BJ (cell line): ENCODE results near the gene KIF16B. TPM values are rescaled to one million over a fixed set of nuclear protein-coding genes. Genes with fewer than 3 reads are reported as not detected.

Experiments used
- CTCF ChIA-PET: fragments of 350-600 bp; formaldehyde crosslinking; extraction: SDS; loops from one replicate; lab custom pipeline; 2021; ENCODE audit warnings: antibody characterized with exemption, inconsistent platforms; lab: Yijun Ruan, JAX
- POLR2A ChIA-PET: fragments of 300-600 bp; sonication (Branson Sonifier 250); formaldehyde crosslinking; extraction: SDS; loops from one replicate; lab custom pipeline; 2021; ENCODE audit warnings: antibody characterized with exemption; lab: Charles Lee
- DNase-seq: peaks from one replicate; pipeline ENCODE4 v3.0.0-alpha.2; 2011; ENCODE audit warnings: low read depth
- H3K27me3 ChIP-seq: 2 replicates; pipeline ENCODE4 v1.6.0; 2011; ENCODE audit warnings: low read length; ENCODE audit not compliant: control insufficient read depth, insufficient read depth
- H3K36me3 ChIP-seq: 2 replicates; pipeline ENCODE4 v1.5.1; 2011; ENCODE audit warnings: low read length; ENCODE audit not compliant: control insufficient read depth, insufficient read depth
- H3K4me3 ChIP-seq: 2 replicates; pipeline ENCODE4 v1.5.1; 2011; ENCODE audit warnings: low read depth, mild to moderate bottlenecking, control low read depth, low read length
- CTCF ChIP-seq: IDR thresholded peaks from 2 replicates; pipeline ENCODE4 v1.5.1; 2011; ENCODE audit warnings: low read depth, mild to moderate bottlenecking, control low read depth, inconsistent platforms, low read length, moderate library complexity; ENCODE audit not compliant: insufficient read depth
- polyA plus RNA-seq: library from polyadenylated mRNA; depleted of rRNA; stranded (reverse); fragments of >200 nt; gene quantifications from 2 replicates; pipeline ENCODE4 v1.2.3, GENCODE V29; 2011

KIF16B gene
- polyA plus RNA-seq, 1 experiment, result 3.2 TPM

- CTCF ChIA-PET, result no interaction called here
Observed at GRCh38 chr20:16287776-16288175, 285.5 kb downstream of the KIF16B start.

GRCh38 chr20:16286601-16287000 lies 286.6 kb downstream of the KIF16B start:
- H3K36me3 ChIP-seq, result no peaks in the 10 kb centered on the region
- CTCF ChIA-PET, result interaction anchor here (1.3 kb wide), 1 partner anchor 9 kb away, joined by 4 read pairs; no protein-coding TSS in a partner anchor
- POLR2A ChIA-PET, result no interaction called here
- TF ChIP-seq CTCF, result no peak
- H3K27me3 ChIP-seq, result no peaks in the 10 kb centered on the region
- DNase-seq, result no peak
- H3K4me3 ChIP-seq, result no peak overlapping the region

More at GRCh38 chr20:16287776-16288175, 285.5 kb downstream of the KIF16B start:
- Histone ChIP-seq H3K36me3 (no peaks in the 10 kb centered on the region), H3K27me3 (no peaks in the 10 kb centered on the region), H3K4me3 (no peak overlapping the region)
- no peak for DNase-seq
- POLR2A ChIA-PET, result no interaction called here
- TF ChIP-seq CTCF, result no peak

- DNase-seq, result no peak
- ChIA-PET POLR2A (no interaction called here), CTCF (interaction anchor here (0.6 kb wide), 1 partner anchor 38 kb away, joined by 4 read pairs; no protein-coding TSS in a partner anchor)
- H3K36me3 ChIP-seq, result no peaks in the 10 kb centered on the region
- no peak overlapping the region for H3K4me3 ChIP-seq
- no peaks in the 10 kb centered on the region for H3K27me3 ChIP-seq
- TF ChIP-seq CTCF, result no peak
Observed at GRCh38 chr20:16284385-16285100, 288.7 kb downstream of the KIF16B start.

GRCh38 chr20:16283978-16284377 lies 289.3 kb downstream of the KIF16B start:
- no peaks in the 10 kb centered on the region for H3K27me3 ChIP-seq
- no peaks in the 10 kb centered on the region for H3K36me3 ChIP-seq
- DNase-seq, result no peak
- ChIA-PET CTCF (interaction anchor here (0.6 kb wide), 1 partner anchor 37 kb away, joined by 4 read pairs; no protein-coding TSS in a partner anchor), POLR2A (no interaction called here)
- TF ChIP-seq CTCF, result no peak
- no peak overlapping the region for H3K4me3 ChIP-seq

GRCh38 chr20:16283307-16283706 lies 289.9 kb downstream of the KIF16B start:
- DNase-seq, result no peak
- no peak for TF ChIP-seq CTCF
- no peaks in the 10 kb centered on the region for H3K27me3 ChIP-seq
- no peak overlapping the region for H3K4me3 ChIP-seq
- H3K36me3 ChIP-seq, result no peaks in the 10 kb centered on the region
- POLR2A ChIA-PET, result no interaction called here
- CTCF ChIA-PET, result no interaction called here
